Measurements from ENCODE around the gene PBX1. TPM values are rescaled to one million over a fixed set of nuclear protein-coding genes. Genes with fewer than 3 reads are reported as not detected.

Gene PBX1
- total and polyA plus RNA-seq, 10 of the 15 experiments (the other 5 are each of a cell fraction or from before 2014, with no cell fraction given) = 0.05 to 0.28 (median 0.11) TPM; not detected in 5

- TF ChIP-seq ZBTB33 (IDR thresholded peaks at IDR 0.05) (no peak), EZH2 (IDR thresholded peaks at IDR 0.05; ENCODE audit: borderline replicate concordance, control insufficient read depth, low read depth, low read length) (no peak), PAX5 (IDR thresholded peaks at IDR 0.05; ENCODE audit: borderline replicate concordance, low read depth, low read length) (no peak), MEF2A (IDR thresholded peaks at IDR 0.05; ENCODE audit: insufficient read depth, low read depth, low read length) (no peak)
These were observed 254.8 kb downstream of the PBX1 start (continued) for GRCh38 chr1:164813776-164814175.

DNA sequence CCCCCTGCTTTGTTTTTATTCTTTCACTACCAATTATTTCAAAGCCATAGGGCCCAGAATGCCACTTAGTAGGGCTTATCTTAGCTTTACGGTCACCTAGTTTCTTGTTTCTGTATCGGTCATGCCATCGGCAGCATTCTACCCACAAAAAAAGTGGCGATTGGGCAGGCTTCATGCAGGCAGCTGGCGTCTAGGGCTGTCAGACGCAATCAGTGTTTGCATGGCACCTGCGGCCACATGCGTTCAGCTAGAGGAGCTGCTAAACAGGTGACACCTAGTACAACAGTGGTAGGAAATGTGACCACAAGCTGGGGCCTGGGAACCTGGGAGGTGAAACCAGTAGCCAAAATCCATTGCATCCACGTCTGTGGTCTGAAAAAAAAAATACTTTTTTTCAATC is 262.7 kb downstream of the PBX1 start:
- POLR2A ChIA-PET = no interaction called here
- H3K9ac ChIP-seq (ENCODE audit: control insufficient read depth, insufficient read depth, low read length) = no peak overlapping the region
- H2AFZ ChIP-seq (ENCODE audit: control insufficient read depth, low read depth, low read length) = no peak overlapping the region
- no peaks in the 10 kb centered on the region for H3K36me3 ChIP-seq (ENCODE audit: control insufficient read depth in 2 of 2, insufficient read depth in 2 of 2, low read length in 1 of 2)
- H3K27ac ChIP-seq (ENCODE audit: control insufficient read depth, insufficient read depth) = no peak overlapping the region
- intact Hi-C loops (cut with micrococcal nuclease; ENCODE audit: unreplicated experiment) (loop anchor here (5.0 kb wide), 1 partner anchor 51 kb away; no protein-coding TSS in a partner anchor), in situ Hi-C loops (cut with MboI) (no loop called here)
- FAIRE-seq (no peak), DNase-seq (ENCODE audit: low read depth, low spot score) (no peak), ATAC-seq (no peak)
- SMC1A ChIA-PET (ENCODE audit: uncharacterized antibody, unreplicated experiment) = no interaction called here
- H3K79me2 ChIP-seq (ENCODE audit: control insufficient read depth, insufficient read depth, low read length) = no peaks in the 10 kb centered on the region
- H3K4me3 ChIP-seq = no peak overlapping the region
- H3K9me3 ChIP-seq (replicated peaks; ENCODE audit: control insufficient read depth, insufficient read depth, low read length) = no peaks in the 10 kb centered on the region
- TF ChIP-seq HCFC1 (IDR thresholded peaks at IDR 0.05; ENCODE audit: low read length) = no peak
- no peaks in the 10 kb centered on the region for H3K27me3 ChIP-seq (replicated peaks in 1 of 2; ENCODE audit: control insufficient read depth in 2 of 2, insufficient read depth in 2 of 2, low read length in 1 of 2)
- CTCF ChIA-PET = interaction anchor here (0.7 kb wide), 1 partner anchor 20 kb away, joined by 3 read pairs; no protein-coding TSS in a partner anchor
- H3K4me1 ChIP-seq (ENCODE audit: control insufficient read depth, insufficient read depth, low read length) = no peaks in the 10 kb centered on the region
- no peaks in the 10 kb centered on the region for H4K20me1 ChIP-seq (ENCODE audit: control insufficient read depth, insufficient read depth)
- no peak overlapping the region for H3K4me2 ChIP-seq (ENCODE audit: control insufficient read depth, insufficient read depth)
- 44% methylated on average over 9 of the region's 9 CpGs for WGBS (ENCODE audit: insufficient coverage, insufficient replicate concordance, low lambda C conversion rate, missing lambda C conversion rate)
- BruUV-seq (replicated peaks) = no TSS peak
- RAD21 ChIA-PET (ENCODE audit: unreplicated experiment) = no interaction called here
